ENCODE measurements around the gene CYP21A2.
"Not testable (repeated sequence)": the region's sequence is repeated elsewhere in the genome, so short reads cannot be mapped to it uniquely, and the experiment has no call there.

CYP21A2 gene

GRCh38 chr6:32035283-32036013 is 2.8 kb upstream of the CYP21A2 start:
- DNase-seq, result not testable (repeated sequence)

- not testable (repeated sequence) for DNase-seq
Observed at GRCh38 chr6:32037136-32037535, 1.1 kb upstream of the CYP21A2 start.

- not testable (repeated sequence) for DNase-seq
Observed at GRCh38 chr6:32038878-32039277, 663 bp downstream of the CYP21A2 start.

GRCh38 chr6:32039321-32040274 is 1.4 kb downstream of the CYP21A2 start:
- not testable (repeated sequence) for DNase-seq

GRCh38 chr6:32040299-32041049 is 2.3 kb downstream of the CYP21A2 start:
- not testable (repeated sequence) for DNase-seq

- DNase-seq, result not testable (repeated sequence)
Observed at GRCh38 chr6:32041050-32041321, 2.8 kb downstream of the CYP21A2 start.

- DNase-seq, result not testable (repeated sequence)
Observed at GRCh38 chr6:32041385-32041784, 3.2 kb downstream of the CYP21A2 start.

- not testable (repeated sequence) for DNase-seq
Observed at GRCh38 chr6:32042276-32042675, 4.1 kb downstream of the CYP21A2 start.

- DNase-seq, result not testable (repeated sequence)
Observed at GRCh38 chr6:32043589-32044380, 5.6 kb downstream of the CYP21A2 start.

- DNase-seq, result not testable (repeated sequence)
Observed at GRCh38 chr6:32044916-32045315, 6.7 kb downstream of the CYP21A2 start.

- DNase-seq, result no peak
Observed at GRCh38 chr6:32045811-32046449, 7.7 kb downstream of the CYP21A2 start.

GRCh38 chr6:32046450-32047083 is 8.4 kb downstream of the CYP21A2 start:
- DNase-seq, result no peak

- DNase-seq, result no peak
Observed at GRCh38 chr6:32047084-32047478, 8.9 kb downstream of the CYP21A2 start.

GRCh38 chr6:32047539-32047854 is 9.3 kb downstream of the CYP21A2 start:
- DNase-seq, result no peak

GRCh38 chr6:32047855-32048766 is 9.9 kb downstream of the CYP21A2 start:
- DNase-seq, result no peak

- not testable (repeated sequence) for DNase-seq
Observed at GRCh38 chr6:32049149-32049548, 10.9 kb downstream of the CYP21A2 start.

- not testable (repeated sequence) for DNase-seq
Observed at GRCh38 chr6:32049736-32050135, 11.5 kb downstream of the CYP21A2 start.

GRCh38 chr6:32050562-32050961 is 12.3 kb downstream of the CYP21A2 start:
- no peak for DNase-seq

GRCh38 chr6:32052626-32053025 is 14.4 kb downstream of the CYP21A2 start:
- not testable (repeated sequence) for DNase-seq

GRCh38 chr6:32053314-32053713 is 15.1 kb downstream of the CYP21A2 start:
- DNase-seq, result not testable (repeated sequence)

Measured in NCI-H1048 (cell line).